GM18499 (cell line): ENCODE data around the gene RASL12.
"Not testable (repeated sequence)": the region's sequence is repeated elsewhere in the genome, so short reads cannot be mapped to it uniquely, and the experiment has no call there.

ENCODE experiments used
- ATAC-seq: cut with Tn5 transposase; IDR thresholded peaks from one replicate; pipeline ENCODE4 v1.9.1; 2021; ENCODE audit warnings: moderate number of reproducible peaks; ENCODE audit not compliant: insufficient read depth, unreplicated experiment

Gene RASL12

GRCh38 chr15:65067645-65068402 is at the start of gene RASL12:
TSS of gene RASL12 (minus strand) at chr15:65067991. CDS start at chr15:65067835, 156 bp downstream.
- ATAC-seq, result no peak

DNA sequence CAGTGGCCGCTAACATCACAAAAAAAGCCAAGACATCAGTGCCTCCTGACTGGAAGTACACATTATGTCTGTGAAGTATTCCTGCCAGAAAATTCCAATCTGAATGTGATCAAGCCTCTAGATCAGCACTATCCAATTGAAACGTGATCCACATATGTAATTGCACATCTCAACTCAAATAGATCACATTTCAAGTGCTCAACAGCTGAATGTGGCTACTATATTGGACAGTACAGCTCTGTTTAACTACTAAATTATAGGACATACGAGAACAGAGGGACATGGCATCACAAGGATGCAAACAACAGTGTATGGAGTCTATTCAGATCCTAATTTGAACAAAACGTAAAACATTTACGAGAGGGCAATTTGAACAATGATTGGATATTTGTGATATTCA is 47.8 kb upstream of the RASL12 start:
- no peak for ATAC-seq

- ATAC-seq, result no peak
Measured at GRCh38 chr15:65115086-65115485, 47.3 kb upstream of the RASL12 start, which contains the start of gene UBAP1L. TSS of gene UBAP1L (minus strand) at chr15:65115200. CDS start at chr15:65106215, 8,985 bp downstream.

- no peak for ATAC-seq
Measured at GRCh38 chr15:65110676-65111292, 43.0 kb upstream of the RASL12 start.

- no peak for ATAC-seq
Measured at GRCh38 chr15:65106011-65106590, 38.3 kb upstream of the RASL12 start.

GRCh38 chr15:65105038-65105437 is 37.2 kb upstream of the RASL12 start:
- ATAC-seq, result no peak

DNA sequence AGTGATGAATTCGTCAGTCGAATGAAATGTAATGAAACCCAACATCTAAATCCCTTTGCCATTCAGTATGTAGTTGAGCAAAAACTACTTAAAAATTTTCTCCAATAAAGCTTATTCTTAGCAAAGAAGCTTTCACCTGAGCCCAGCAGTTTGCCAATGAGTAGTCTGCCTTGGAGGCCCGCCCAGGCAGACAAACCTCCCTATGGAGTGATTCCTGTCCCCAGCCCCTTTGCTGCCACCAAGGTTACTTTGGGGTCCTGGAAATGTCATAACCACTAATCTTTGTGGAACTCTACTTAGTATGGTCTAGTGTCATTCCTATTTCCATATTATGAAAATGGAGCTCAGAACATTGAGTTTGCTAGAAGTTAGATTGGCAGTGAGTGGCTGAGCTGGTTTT is 35.1 kb upstream of the RASL12 start:
- no peak for ATAC-seq

DNA sequence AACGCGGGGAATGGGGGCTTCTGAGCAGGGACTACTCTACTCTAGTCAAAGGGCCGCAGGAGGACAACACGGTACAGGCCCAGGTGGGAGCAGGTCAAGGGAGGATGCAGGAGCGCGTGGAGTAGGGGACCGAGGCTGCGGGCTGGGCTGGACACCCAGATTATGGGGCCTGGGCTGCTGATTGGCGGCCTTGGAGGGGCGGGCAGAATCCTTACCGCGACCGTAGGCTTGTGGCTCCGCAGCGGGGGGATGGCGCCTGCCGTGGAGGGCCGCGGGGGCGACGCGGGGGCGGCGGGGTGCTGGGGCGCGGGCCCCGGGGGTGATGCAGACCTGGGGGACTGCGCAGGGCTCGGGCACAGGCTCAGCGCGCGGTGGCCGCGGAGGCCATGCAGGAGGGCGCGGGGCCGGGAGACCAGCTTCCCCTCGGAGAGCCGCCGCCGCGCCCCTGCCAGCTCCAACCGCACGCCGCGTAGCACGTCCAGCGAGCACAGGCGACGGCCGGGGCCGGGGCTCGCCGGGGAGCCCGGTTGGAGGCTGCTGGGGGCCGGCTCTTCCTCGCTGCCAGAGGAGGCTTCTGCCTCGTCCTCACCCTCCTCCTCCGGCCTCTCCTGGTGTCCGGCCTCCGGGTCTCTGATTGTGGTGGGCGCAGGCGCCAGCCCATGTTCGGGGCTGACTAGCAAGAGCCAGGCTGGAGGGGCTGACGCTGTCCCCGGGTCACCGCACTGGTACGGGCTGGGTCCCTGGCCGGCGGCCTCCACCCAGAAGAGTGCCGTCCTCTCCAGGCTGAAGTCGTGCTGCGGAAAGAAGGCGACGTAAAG is 34.3 kb upstream of the RASL12 start:
- ATAC-seq, result no peak

GRCh38 chr15:65101411-65101890 is 33.7 kb upstream of the RASL12 start:
- no peak for ATAC-seq

DNA sequence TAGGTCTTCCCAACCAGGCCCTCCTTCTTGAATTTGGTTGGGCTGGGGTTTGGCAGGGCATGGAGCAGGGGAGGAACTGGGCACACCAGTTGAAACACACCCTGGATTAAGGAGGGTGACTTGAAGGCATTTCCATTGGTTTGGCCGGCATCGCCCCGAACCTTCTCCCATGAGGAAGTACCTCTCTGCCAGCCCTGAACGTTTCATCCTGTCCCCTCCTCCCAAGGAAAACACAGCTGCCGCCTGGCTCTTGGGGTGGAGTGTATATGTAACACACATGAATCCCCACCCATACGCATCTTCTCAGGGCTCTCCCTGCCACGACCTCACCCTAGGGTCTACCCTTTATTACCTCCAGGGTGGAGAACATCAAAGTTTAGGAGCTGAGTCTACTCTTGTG is 32.7 kb upstream of the RASL12 start:
- ATAC-seq, result no peak

GRCh38 chr15:65099801-65100200 is 32.0 kb upstream of the RASL12 start:
- not testable (repeated sequence) for ATAC-seq

DNA sequence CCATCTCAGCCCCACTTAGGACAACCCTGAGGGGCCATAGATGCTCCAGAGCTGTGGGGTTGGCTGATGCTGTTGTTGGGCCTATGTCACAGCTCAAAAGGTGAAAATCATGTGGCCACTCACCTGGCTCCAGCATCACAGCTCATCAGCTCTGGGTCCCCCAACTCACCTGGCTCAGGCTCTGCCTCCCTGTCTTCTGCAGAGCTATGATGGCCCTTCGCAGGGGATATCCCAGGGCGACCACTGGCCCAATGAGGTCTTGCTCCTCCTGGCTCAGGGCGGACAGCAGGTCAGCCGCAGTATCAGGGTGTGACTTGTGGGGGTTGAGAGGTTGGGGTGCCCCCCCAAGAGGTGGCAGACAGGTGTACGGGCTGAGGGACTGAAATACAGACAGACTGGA is 31.5 kb upstream of the RASL12 start:
- no peak for ATAC-seq

DNA sequence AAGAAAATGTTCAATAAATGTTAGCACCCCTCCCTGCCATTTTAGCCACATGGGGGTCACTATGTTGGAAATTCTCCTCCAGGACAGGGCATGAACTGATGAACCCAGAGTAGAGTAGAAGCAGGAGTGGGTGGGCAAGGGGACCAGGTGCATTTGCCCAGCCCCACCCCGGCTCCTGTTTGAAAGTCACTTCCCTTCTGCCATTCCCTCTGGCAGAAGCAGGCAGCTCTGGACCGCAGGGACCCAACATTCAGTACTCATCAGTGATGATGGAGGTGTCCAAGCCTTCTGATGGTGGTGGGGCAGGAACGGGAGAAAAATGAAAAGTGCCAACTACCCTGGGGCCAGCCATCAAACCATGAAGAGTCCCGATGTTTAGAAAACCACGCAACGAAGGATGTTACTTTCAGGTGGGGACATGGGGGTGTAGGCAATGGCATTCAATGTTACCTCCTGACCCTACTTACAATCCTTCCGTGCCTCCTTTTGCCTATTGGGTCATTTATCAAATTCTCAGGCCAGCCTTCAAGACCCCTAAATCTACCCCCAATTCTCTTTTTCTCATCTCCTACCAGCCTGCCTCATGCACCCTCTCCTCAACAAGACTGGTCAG is 30.0 kb upstream of the RASL12 start:
- ATAC-seq, result no peak

DNA sequence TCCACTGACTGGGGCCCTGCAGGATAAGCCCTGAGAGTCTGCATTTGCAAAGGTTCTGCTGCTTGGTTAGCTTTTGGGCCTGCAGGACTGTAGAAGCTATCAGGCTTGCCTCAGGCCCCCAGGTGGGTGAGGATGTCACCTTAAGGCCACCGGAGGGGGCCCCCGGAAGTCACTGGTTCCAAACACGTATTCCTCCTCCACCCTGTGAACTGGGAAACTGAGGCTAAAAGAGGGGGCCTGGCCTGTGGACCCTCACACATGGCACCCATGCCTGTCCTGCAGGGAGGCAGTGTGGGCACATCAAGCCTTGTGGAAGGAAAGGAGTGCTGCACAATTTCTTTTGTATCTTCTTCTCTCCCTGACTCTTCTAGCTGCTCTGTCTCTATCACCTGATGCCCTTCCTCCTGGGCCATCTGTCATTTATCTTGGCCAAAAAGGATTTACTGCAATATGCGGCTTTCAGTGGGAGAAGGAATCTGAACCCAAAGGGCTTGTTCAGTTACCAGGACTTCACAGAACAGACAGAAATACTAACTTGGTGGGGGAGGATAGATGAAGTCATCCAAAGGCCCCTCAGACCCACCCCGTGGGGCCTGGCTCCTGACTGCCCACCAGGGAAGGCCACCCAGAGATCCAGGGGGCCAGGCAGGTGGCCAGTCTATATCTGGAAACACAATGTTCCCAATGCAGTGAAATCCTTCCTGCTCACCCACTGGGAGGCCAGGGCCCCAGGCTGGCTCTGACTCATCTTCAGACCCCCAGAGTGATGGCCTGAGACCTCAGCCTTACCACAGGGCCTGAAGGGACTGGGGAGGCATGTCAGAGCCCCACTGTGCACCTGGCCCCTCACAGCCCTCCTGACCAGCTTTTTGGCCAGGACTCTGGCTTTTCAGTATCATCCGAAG is 28.9 kb upstream of the RASL12 start:
- no peak for ATAC-seq

- ATAC-seq, result no peak
Measured at GRCh38 chr15:65095747-65096104, 27.9 kb upstream of the RASL12 start.

DNA sequence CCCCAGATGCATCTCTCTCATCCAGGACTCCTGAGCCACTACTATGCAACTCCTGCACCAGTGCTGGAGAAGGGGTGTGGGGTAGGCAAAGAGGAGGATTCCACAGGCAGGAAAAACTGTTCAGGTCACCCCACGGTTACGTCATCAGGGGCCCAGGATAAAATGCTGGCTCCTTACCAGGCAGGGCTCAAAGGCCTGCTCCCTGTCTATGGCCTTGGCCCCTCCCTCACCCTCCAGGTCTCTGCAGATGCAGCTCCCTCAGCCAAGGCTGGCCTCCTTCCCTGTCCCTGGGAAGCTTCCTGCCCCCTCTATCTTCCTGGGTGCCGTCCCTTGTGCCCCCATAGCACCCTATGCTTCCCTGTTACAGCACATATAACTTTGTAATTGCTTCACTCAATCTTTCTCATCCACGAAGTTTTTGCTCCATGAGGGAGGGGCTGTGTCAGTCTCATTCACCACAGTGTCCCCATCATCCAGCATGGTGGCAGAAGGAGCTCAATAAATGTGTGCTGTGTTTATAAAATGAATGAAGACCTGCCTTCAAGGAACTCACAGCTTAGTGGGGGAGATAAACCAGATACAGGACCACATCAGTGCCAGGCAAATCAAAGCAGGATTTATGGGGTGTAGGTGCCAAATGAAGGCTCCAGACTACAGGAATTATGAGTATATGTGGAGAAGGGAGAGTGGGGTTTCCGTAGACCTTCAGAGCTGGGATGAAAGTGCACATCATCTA is 27.4 kb upstream of the RASL12 start:
- no peak for ATAC-seq

GRCh38 chr15:65094294-65094995 is 26.7 kb upstream of the RASL12 start:
- ATAC-seq, result no peak

GRCh38 chr15:65093793-65094170 is 26.0 kb upstream of the RASL12 start:
- ATAC-seq, result not testable (repeated sequence)
